Neural progenitor cell (in vitro differentiated cells): Measurements from ENCODE around the gene GSG1L. TPM values are rescaled to one million over a fixed set of nuclear protein-coding genes. Genes with fewer than 3 reads are reported as not detected.

Experiments used
- DNase-seq: peaks from one replicate; pipeline ENCODE4 v3.0.0-alpha.2; 2016; ENCODE audit warnings: low spot score
- H2AFZ ChIP-seq: fragments of 200-600 bp; sonication (generic); replicated peaks from 2 replicates; pipeline ENCODE4 v1.6.1; 2016; ENCODE audit warnings: antibody characterized with exemption
- H3F3A ChIP-seq: fragments of 200-600 bp; sonication (generic); 2 replicates; pipeline ENCODE4 v1.6.1; 2016; ENCODE audit warnings: antibody characterized with exemption, low read depth
- H3K27ac ChIP-seq: fragments of 200-600 bp; sonication (generic); 2 replicates; pipeline ENCODE4 v1.5.1; 2016; ENCODE audit warnings: mild to moderate bottlenecking
- H3K27me3 ChIP-seq: fragments of 200-600 bp; sonication (generic); 2 replicates; pipeline ENCODE4 v1.6.1; 2016; ENCODE audit warnings: mild to moderate bottlenecking, moderate library complexity
- H3K36me3 ChIP-seq: fragments of 200-600 bp; sonication (generic); 2 replicates; pipeline ENCODE4 v1.5.1; 2016
- H3K4me1 ChIP-seq: fragments of 200-600 bp; sonication (generic); 2 replicates; pipeline ENCODE4 v1.6.1; 2016; ENCODE audit warnings: mixed run types
- H3K4me2 ChIP-seq: fragments of 200-600 bp; sonication (generic); 2 replicates; pipeline ENCODE4 v1.6.1; 2016
- H3K4me3 ChIP-seq: fragments of 200-600 bp; sonication (generic); 2 replicates; pipeline ENCODE4 v1.5.1; 2016
- H3K79me2 ChIP-seq: fragments of 200-600 bp; sonication (generic); 2 replicates; pipeline ENCODE4 v1.6.1; 2016; ENCODE audit warnings: low read depth
- H3K9ac ChIP-seq: fragments of 200-600 bp; sonication (generic); 2 replicates; pipeline ENCODE4 v1.6.1; 2016
- H3K9me3 ChIP-seq: fragments of 200-600 bp; sonication (generic); 2 replicates; pipeline ENCODE4 v1.5.1; 2016; ENCODE audit warnings: low read depth
- H4K20me1 ChIP-seq: fragments of 200-600 bp; sonication (generic); 2 replicates; pipeline ENCODE4 v1.6.1; 2016; ENCODE audit warnings: low read depth
- H3K27ac Mint-ChIP-seq: 3 replicates; pipeline ENCODE4 v1.8.0; 2021; ENCODE audit warnings: mixed read lengths
- H3K27me3 Mint-ChIP-seq: 2 replicates; pipeline ENCODE4 v1.8.0; 2022; ENCODE audit warnings: low read depth, mild to moderate bottlenecking, inconsistent platforms, moderate library complexity, mixed read lengths; ENCODE audit not compliant: insufficient read depth
- H3K36me3 Mint-ChIP-seq: 3 replicates; pipeline ENCODE4 v1.8.0; 2021; ENCODE audit warnings: mixed read lengths
- H3K4me1 Mint-ChIP-seq: 3 replicates; pipeline ENCODE4 v1.8.0; 2021; ENCODE audit warnings: mixed read lengths
- H3K4me3 Mint-ChIP-seq: 3 replicates; pipeline ENCODE4 v1.8.0; 2021; ENCODE audit warnings: mild to moderate bottlenecking, moderate library complexity, mixed read lengths
- H3K9me3 Mint-ChIP-seq: 3 replicates; pipeline ENCODE4 v1.8.0; 2020; ENCODE audit warnings: mixed read lengths
- EZH2 ChIP-seq: fragments of 200-600 bp; sonication (generic); IDR thresholded peaks from 2 replicates; pipeline ENCODE4 v1.6.1; 2017; ENCODE audit warnings: antibody characterized with exemption, mild to moderate bottlenecking, moderate library complexity
- EZH2phosphoT487 ChIP-seq: fragments of 200-600 bp; sonication (generic); IDR thresholded peaks from 2 replicates; pipeline ENCODE4 v1.6.1; 2017; ENCODE audit warnings: antibody characterized with exemption
- total RNA-seq: library from RNA; depleted of rRNA; stranded (reverse); fragments of >200 nt; gene quantifications from 2 replicates; pipeline ENCODE4 v1.2.3, GENCODE V29; 2015; ENCODE audit warnings: low replicate concordance
- TF ChIP-seq, protein P1 (sequence below): fragments of 200-600 bp; sonication (generic); IDR thresholded peaks from 2 replicates; pipeline ENCODE4 v1.5.1; 2017; ENCODE audit warnings: antibody characterized with exemption, mild to moderate bottlenecking

The GSG1L gene
- total RNA-seq, 1 donor from 2014 or later = not detected

GRCh38 chr16:27853101-27853500, 210.4 kb downstream of the GSG1L start:
- H3K27me3 Mint-ChIP-seq = peaks cover 32% of the 10 kb centered on the region
- H3K9me3 Mint-ChIP-seq = no peaks in the 10 kb centered on the region
- H3K9ac ChIP-seq = no peak overlapping the region
- no peak overlapping the region for H3K4me2 ChIP-seq
- H3K4me3 ChIP-seq = no peak overlapping the region
- H3K36me3 ChIP-seq = no peaks in the 10 kb centered on the region
- H3K4me3 Mint-ChIP-seq = no peak overlapping the region
- H3F3A ChIP-seq = no peaks in the 10 kb centered on the region
- DNase-seq = no peak
- no peaks in the 10 kb centered on the region for H3K36me3 Mint-ChIP-seq
- no peaks in the 10 kb centered on the region for H3K4me1 ChIP-seq
- peaks cover 8% of the 10 kb centered on the region for H3K4me1 Mint-ChIP-seq
- no peaks in the 10 kb centered on the region for H3K27me3 ChIP-seq
- peak overlapping the region; percentile 88 for H3K27ac Mint-ChIP-seq
- no peaks in the 10 kb centered on the region for H4K20me1 ChIP-seq
- no peaks in the 10 kb centered on the region for H3K9me3 ChIP-seq
- TF ChIP-seq EZH2phosphoT487 = no peak
- TF ChIP-seq EZH2 = no peak
- TF ChIP-seq, protein P1, sequence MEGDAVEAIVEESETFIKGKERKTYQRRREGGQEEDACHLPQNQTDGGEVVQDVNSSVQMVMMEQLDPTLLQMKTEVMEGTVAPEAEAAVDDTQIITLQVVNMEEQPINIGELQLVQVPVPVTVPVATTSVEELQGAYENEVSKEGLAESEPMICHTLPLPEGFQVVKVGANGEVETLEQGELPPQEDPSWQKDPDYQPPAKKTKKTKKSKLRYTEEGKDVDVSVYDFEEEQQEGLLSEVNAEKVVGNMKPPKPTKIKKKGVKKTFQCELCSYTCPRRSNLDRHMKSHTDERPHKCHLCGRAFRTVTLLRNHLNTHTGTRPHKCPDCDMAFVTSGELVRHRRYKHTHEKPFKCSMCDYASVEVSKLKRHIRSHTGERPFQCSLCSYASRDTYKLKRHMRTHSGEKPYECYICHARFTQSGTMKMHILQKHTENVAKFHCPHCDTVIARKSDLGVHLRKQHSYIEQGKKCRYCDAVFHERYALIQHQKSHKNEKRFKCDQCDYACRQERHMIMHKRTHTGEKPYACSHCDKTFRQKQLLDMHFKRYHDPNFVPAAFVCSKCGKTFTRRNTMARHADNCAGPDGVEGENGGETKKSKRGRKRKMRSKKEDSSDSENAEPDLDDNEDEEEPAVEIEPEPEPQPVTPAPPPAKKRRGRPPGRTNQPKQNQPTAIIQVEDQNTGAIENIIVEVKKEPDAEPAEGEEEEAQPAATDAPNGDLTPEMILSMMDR = no peak
- no peaks in the 10 kb centered on the region for H3K79me2 ChIP-seq
- H2AFZ ChIP-seq = no peak overlapping the region
- no peak overlapping the region for H3K27ac ChIP-seq

- TF ChIP-seq, protein P1 = no peak
- no peak for TF ChIP-seq EZH2phosphoT487
- no peak for TF ChIP-seq EZH2
These were observed 210.8 kb downstream of the GSG1L start for GRCh38 chr16:27852681-27853080.

GRCh38 chr16:27852116-27852515, 211.4 kb downstream of the GSG1L start:
- no peaks in the 10 kb centered on the region for H3K9me3 ChIP-seq
- peaks cover 30% of the 10 kb centered on the region for H3K27me3 Mint-ChIP-seq
- no peak overlapping the region for H3K4me2 ChIP-seq
- H3K79me2 ChIP-seq = no peaks in the 10 kb centered on the region
- H3K27me3 ChIP-seq = no peaks in the 10 kb centered on the region
- TF ChIP-seq EZH2phosphoT487 (no peak), EZH2 (no peak)
- TF ChIP-seq, protein P1 = no peak
- H3K36me3 ChIP-seq = no peaks in the 10 kb centered on the region
- no peaks in the 10 kb centered on the region for H3F3A ChIP-seq
- H3K4me1 ChIP-seq = no peaks in the 10 kb centered on the region
- peaks cover 2% of the 10 kb centered on the region for H3K36me3 Mint-ChIP-seq
- H3K4me3 ChIP-seq = no peak overlapping the region
- H3K27ac ChIP-seq = no peak overlapping the region
- H3K9ac ChIP-seq = no peak overlapping the region
- H3K4me1 Mint-ChIP-seq = peaks cover 10% of the 10 kb centered on the region
- no peak overlapping the region for H3K27ac Mint-ChIP-seq
- no peak overlapping the region for H3K4me3 Mint-ChIP-seq
- no peaks in the 10 kb centered on the region for H4K20me1 ChIP-seq
- DNase-seq = no peak
- no peak overlapping the region for H2AFZ ChIP-seq
- H3K9me3 Mint-ChIP-seq = peaks cover 3% of the 10 kb centered on the region

More at GRCh38 chr16:27852681-27853080, 210.8 kb downstream of the GSG1L start:
- H3K4me2 ChIP-seq = no peak overlapping the region
- H2AFZ ChIP-seq = no peak overlapping the region
- Mint-ChIP-seq H3K36me3 (peaks cover under 1% of the 10 kb centered on the region), H3K4me3 (no peak overlapping the region), H3K27ac (no peak overlapping the region), H3K4me1 (peaks cover 8% of the 10 kb centered on the region), H3K9me3 (peaks cover under 1% of the 10 kb centered on the region), H3K27me3 (peaks cover 30% of the 10 kb centered on the region)
- H3K9ac ChIP-seq = no peak overlapping the region
- no peaks in the 10 kb centered on the region for H3K36me3 ChIP-seq
- no peaks in the 10 kb centered on the region for H3K4me1 ChIP-seq
- DNase-seq = no peak
- no peaks in the 10 kb centered on the region for H3K79me2 ChIP-seq
- no peaks in the 10 kb centered on the region for H3K9me3 ChIP-seq
- H4K20me1 ChIP-seq = no peaks in the 10 kb centered on the region
- H3K4me3 ChIP-seq = no peak overlapping the region
- no peaks in the 10 kb centered on the region for H3K27me3 ChIP-seq
- H3K27ac ChIP-seq = no peak overlapping the region
- H3F3A ChIP-seq = no peaks in the 10 kb centered on the region
